ENCODE data around the gene ETV6.

DNA sequence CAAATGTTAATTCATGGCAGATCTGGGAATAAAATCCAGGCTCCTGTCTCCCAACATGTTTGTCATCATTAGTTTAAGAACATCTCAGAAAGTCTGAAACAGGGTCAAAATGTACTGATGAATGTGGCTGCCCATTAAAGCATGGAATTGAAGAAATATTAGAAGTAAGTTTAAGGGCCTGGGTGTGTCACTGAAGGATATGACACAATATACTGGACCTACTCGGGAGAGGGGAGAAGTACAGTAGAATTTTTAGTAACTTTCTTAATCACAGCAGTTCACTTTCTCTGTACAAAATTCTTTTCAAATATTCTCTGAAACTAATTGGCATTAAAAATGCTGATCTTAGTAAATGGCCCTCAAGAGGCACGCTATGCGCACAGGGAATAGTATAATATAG, 185.5 kb downstream of the ETV6 start:
- TF ChIP-seq, protein P1, sequence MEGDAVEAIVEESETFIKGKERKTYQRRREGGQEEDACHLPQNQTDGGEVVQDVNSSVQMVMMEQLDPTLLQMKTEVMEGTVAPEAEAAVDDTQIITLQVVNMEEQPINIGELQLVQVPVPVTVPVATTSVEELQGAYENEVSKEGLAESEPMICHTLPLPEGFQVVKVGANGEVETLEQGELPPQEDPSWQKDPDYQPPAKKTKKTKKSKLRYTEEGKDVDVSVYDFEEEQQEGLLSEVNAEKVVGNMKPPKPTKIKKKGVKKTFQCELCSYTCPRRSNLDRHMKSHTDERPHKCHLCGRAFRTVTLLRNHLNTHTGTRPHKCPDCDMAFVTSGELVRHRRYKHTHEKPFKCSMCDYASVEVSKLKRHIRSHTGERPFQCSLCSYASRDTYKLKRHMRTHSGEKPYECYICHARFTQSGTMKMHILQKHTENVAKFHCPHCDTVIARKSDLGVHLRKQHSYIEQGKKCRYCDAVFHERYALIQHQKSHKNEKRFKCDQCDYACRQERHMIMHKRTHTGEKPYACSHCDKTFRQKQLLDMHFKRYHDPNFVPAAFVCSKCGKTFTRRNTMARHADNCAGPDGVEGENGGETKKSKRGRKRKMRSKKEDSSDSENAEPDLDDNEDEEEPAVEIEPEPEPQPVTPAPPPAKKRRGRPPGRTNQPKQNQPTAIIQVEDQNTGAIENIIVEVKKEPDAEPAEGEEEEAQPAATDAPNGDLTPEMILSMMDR (conservative IDR thresholded peaks at IDR 0.05; ENCODE audit: low read length), result no peak
- no peak for TF ChIP-seq EZH2phosphoT487 (IDR thresholded peaks at IDR 0.05; ENCODE audit: borderline replicate concordance, low read depth, low read length)
